Astrocyte (in vitro differentiated cells and primary cell): ENCODE results near the gene SOBP. TPM values are rescaled to one million over a fixed set of nuclear protein-coding genes. Genes with fewer than 3 reads are reported as not detected.

Experiments
- DNase-seq: peaks from one replicate; pipeline ENCODE4 v3.0.0-alpha.2; 2010; ENCODE audit warnings: low read depth
- FAIRE-seq: peaks from 2 replicates; lab custom pipeline; 2011; peaks lifted over from hg19 to GRCh38; lab: Jason Lieb, UNC
- H2AFZ ChIP-seq: 2 replicates; pipeline ENCODE4 v1.6.0; 2012; ENCODE audit warnings: low read depth, low read length, inconsistent platforms
- H3K27ac ChIP-seq: 2 replicates; pipeline ENCODE4 v1.5.1; 2011; ENCODE audit warnings: low read depth, low read length, inconsistent platforms
- H3K27me3 ChIP-seq: 2 replicates; pipeline ENCODE4 v1.6.0; 2011; ENCODE audit warnings: low read length, inconsistent platforms; ENCODE audit not compliant: insufficient read depth
- H3K36me3 ChIP-seq: 2 replicates; pipeline ENCODE4 v1.5.1; 2011; ENCODE audit warnings: low read length, inconsistent platforms; ENCODE audit not compliant: insufficient read depth
- H3K4me1 ChIP-seq: 2 replicates; pipeline ENCODE4 v1.5.1; 2011; ENCODE audit warnings: low read length, inconsistent platforms; ENCODE audit not compliant: insufficient read depth
- H3K4me2 ChIP-seq: 2 replicates; pipeline ENCODE4 v1.6.0; 2012; ENCODE audit warnings: low read length, inconsistent platforms
- H3K4me3 ChIP-seq: 2 replicates; pipeline ENCODE4 v1.5.1; 2011; ENCODE audit warnings: low read depth, mild to moderate bottlenecking, low read length, inconsistent platforms; ENCODE audit not compliant: insufficient read depth
- H3K79me2 ChIP-seq: 2 replicates; pipeline ENCODE4 v1.6.0; 2012; ENCODE audit warnings: mild to moderate bottlenecking, low read length, inconsistent platforms; ENCODE audit not compliant: insufficient read depth
- H3K9ac ChIP-seq: 2 replicates; pipeline ENCODE4 v1.6.0; 2012; ENCODE audit warnings: mild to moderate bottlenecking, low read length, inconsistent platforms
- H3K9me3 ChIP-seq: 2 replicates; pipeline ENCODE4 v1.5.1; 2012; ENCODE audit warnings: low read depth, mild to moderate bottlenecking, low read length, inconsistent platforms; ENCODE audit not compliant: insufficient read depth
- H4K20me1 ChIP-seq: 2 replicates; pipeline ENCODE4 v1.6.0; 2012; ENCODE audit warnings: low read length, inconsistent platforms; ENCODE audit not compliant: insufficient read depth
- H3K27ac Mint-ChIP-seq: one replicate; pipeline ENCODE4 v1.8.0; 2021; ENCODE audit warnings: mild to moderate bottlenecking, mixed read lengths; ENCODE audit not compliant: unreplicated experiment
- H3K27me3 Mint-ChIP-seq: one replicate; pipeline ENCODE4 v1.8.0; 2021; ENCODE audit warnings: low read depth, mixed read lengths; ENCODE audit not compliant: unreplicated experiment
- H3K36me3 Mint-ChIP-seq: one replicate; pipeline ENCODE4 v1.8.0; 2021; ENCODE audit warnings: low read depth, mixed read lengths; ENCODE audit not compliant: unreplicated experiment
- H3K4me1 Mint-ChIP-seq: one replicate; pipeline ENCODE4 v1.8.0; 2021; ENCODE audit warnings: low read depth, mixed read lengths; ENCODE audit not compliant: unreplicated experiment
- H3K4me3 Mint-ChIP-seq: one replicate; pipeline ENCODE4 v1.8.0; 2021; ENCODE audit warnings: mild to moderate bottlenecking, moderate library complexity, mixed read lengths; ENCODE audit not compliant: unreplicated experiment
- H3K9me3 Mint-ChIP-seq: one replicate; pipeline ENCODE4 v1.8.0; 2021; ENCODE audit warnings: mild to moderate bottlenecking, mixed read lengths; ENCODE audit not compliant: unreplicated experiment
- EZH2 ChIP-seq: IDR thresholded peaks from 2 replicates; pipeline ENCODE4 v1.6.1; 2012; ENCODE audit warnings: mild to moderate bottlenecking, low read length, inconsistent platforms; ENCODE audit not compliant: insufficient read depth
- total RNA-seq: library from RNA; stranded (reverse); gene quantifications from 2 replicates; pipeline ENCODE4 v1.2.1, GENCODE V29; 2021
- TF ChIP-seq, protein P1 (sequence below): IDR thresholded peaks from 2 replicates; pipeline ENCODE4 v1.5.1; 2011; ENCODE audit warnings: low read depth, mild to moderate bottlenecking, inconsistent platforms, low read length, moderate library complexity; ENCODE audit not compliant: insufficient read depth

SOBP gene
- total RNA-seq, 1 donor from 2014 or later = 4.7 TPM

DNA sequence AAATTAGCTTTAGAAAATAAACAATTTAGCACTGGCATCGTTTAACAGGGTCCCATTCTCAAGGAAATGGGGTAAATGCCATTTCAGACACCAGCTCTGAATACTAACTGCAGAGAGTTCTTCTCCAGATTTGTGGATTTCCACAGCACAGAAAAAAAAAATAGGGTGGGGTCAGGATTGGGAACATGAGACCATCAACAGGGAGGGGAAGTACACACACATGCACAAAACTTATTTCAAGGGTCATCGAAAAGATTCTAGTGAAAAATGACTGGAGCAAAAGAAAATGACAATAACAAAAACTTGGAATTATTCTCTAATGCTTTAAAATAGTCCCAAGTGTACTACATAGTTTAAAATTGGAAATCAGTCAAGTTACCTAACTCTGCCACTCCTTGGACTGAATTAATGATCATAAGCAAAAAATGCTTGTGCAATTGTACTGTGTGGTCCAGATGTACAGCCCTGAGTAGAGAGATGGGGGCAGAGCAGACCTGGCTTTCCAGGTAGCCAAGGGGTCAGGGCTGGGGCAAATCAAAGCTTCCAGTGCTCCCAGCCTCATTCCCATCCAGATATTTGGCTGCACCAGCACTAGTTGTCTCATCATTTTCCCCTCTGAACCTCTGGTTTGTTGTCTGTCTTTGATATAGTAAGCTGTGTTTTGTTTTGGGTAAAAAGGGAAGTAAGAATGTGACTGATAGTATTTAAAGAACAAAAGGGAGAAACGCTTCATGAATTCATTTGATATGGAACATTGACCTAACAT lies 152.4 kb downstream of the SOBP start:
- H3K36me3 Mint-ChIP-seq = no peaks in the 10 kb centered on the region
- Histone ChIP-seq H3K9ac (no peak overlapping the region), H3K9me3 (no peaks in the 10 kb centered on the region), H3K4me3 (no peak overlapping the region), H3K4me2 (peak overlapping the region; percentile 50), H4K20me1 (no peaks in the 10 kb centered on the region), H3K36me3 (no peaks in the 10 kb centered on the region), H2AFZ (no peak overlapping the region), H3K4me1 (no peaks in the 10 kb centered on the region), H3K79me2 (no peaks in the 10 kb centered on the region), H3K27ac (no peak overlapping the region), H3K27me3 (peaks cover 8% of the 10 kb centered on the region)
- no peak overlapping the region for H3K27ac Mint-ChIP-seq
- no peak for FAIRE-seq
- H3K4me3 Mint-ChIP-seq = no peak overlapping the region
- TF ChIP-seq EZH2 = no peak
- TF ChIP-seq, protein P1, sequence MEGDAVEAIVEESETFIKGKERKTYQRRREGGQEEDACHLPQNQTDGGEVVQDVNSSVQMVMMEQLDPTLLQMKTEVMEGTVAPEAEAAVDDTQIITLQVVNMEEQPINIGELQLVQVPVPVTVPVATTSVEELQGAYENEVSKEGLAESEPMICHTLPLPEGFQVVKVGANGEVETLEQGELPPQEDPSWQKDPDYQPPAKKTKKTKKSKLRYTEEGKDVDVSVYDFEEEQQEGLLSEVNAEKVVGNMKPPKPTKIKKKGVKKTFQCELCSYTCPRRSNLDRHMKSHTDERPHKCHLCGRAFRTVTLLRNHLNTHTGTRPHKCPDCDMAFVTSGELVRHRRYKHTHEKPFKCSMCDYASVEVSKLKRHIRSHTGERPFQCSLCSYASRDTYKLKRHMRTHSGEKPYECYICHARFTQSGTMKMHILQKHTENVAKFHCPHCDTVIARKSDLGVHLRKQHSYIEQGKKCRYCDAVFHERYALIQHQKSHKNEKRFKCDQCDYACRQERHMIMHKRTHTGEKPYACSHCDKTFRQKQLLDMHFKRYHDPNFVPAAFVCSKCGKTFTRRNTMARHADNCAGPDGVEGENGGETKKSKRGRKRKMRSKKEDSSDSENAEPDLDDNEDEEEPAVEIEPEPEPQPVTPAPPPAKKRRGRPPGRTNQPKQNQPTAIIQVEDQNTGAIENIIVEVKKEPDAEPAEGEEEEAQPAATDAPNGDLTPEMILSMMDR = no peak
- no peak for DNase-seq
- H3K4me1 Mint-ChIP-seq = no peaks in the 10 kb centered on the region
- H3K9me3 Mint-ChIP-seq = no peaks in the 10 kb centered on the region
- H3K27me3 Mint-ChIP-seq = peaks cover 18% of the 10 kb centered on the region

- Histone ChIP-seq H3K27ac (no peak overlapping the region), H3K36me3 (no peaks in the 10 kb centered on the region), H2AFZ (no peak overlapping the region), H3K4me1 (no peaks in the 10 kb centered on the region), H4K20me1 (no peaks in the 10 kb centered on the region), H3K4me3 (no peak overlapping the region), H3K9ac (no peak overlapping the region), H3K79me2 (no peaks in the 10 kb centered on the region), H3K4me2 (no peak overlapping the region), H3K27me3 (peaks cover 7% of the 10 kb centered on the region), H3K9me3 (no peaks in the 10 kb centered on the region)
- no peak overlapping the region for H3K4me3 Mint-ChIP-seq
- H3K9me3 Mint-ChIP-seq = no peaks in the 10 kb centered on the region
- no peaks in the 10 kb centered on the region for H3K36me3 Mint-ChIP-seq
- FAIRE-seq (no peak), DNase-seq (no peak)
- peaks cover 12% of the 10 kb centered on the region for H3K27me3 Mint-ChIP-seq
- TF ChIP-seq EZH2 = no peak
- TF ChIP-seq, protein P1 = no peak
- H3K4me1 Mint-ChIP-seq = peaks cover under 1% of the 10 kb centered on the region
- H3K27ac Mint-ChIP-seq = no peak overlapping the region
These were observed 153.0 kb downstream of the SOBP start for GRCh38 chr6:107642861-107643328.

- Mint-ChIP-seq H3K4me1 (peaks cover 2% of the 10 kb centered on the region), H3K4me3 (no peak overlapping the region), H3K36me3 (no peaks in the 10 kb centered on the region), H3K27ac (no peak overlapping the region), H3K9me3 (no peaks in the 10 kb centered on the region), H3K27me3 (peaks cover 14% of the 10 kb centered on the region)
- FAIRE-seq (no peak), DNase-seq (no peak)
- no peaks in the 10 kb centered on the region for H4K20me1 ChIP-seq
- H3K9ac ChIP-seq = no peak overlapping the region
- no peaks in the 10 kb centered on the region for H3K4me1 ChIP-seq
- no peak overlapping the region for H3K27ac ChIP-seq
- H3K4me3 ChIP-seq = no peak overlapping the region
- TF ChIP-seq EZH2 = no peak
- TF ChIP-seq, protein P1 = no peak
- no peaks in the 10 kb centered on the region for H3K79me2 ChIP-seq
- no peaks in the 10 kb centered on the region for H3K9me3 ChIP-seq
- H3K4me2 ChIP-seq = no peak overlapping the region
- H2AFZ ChIP-seq = no peak overlapping the region
- no peaks in the 10 kb centered on the region for H3K36me3 ChIP-seq
- H3K27me3 ChIP-seq = peaks cover 7% of the 10 kb centered on the region
These were observed 154.6 kb downstream of the SOBP start for GRCh38 chr6:107644513-107644912.
